ENCODE data around the gene GALNT2. TPM values are rescaled to one million over a fixed set of nuclear protein-coding genes. Genes with fewer than 3 reads are reported as not detected.

Gene GALNT2
- total RNA-seq, 1 donor from 2014 or later = 129 TPM

DNA sequence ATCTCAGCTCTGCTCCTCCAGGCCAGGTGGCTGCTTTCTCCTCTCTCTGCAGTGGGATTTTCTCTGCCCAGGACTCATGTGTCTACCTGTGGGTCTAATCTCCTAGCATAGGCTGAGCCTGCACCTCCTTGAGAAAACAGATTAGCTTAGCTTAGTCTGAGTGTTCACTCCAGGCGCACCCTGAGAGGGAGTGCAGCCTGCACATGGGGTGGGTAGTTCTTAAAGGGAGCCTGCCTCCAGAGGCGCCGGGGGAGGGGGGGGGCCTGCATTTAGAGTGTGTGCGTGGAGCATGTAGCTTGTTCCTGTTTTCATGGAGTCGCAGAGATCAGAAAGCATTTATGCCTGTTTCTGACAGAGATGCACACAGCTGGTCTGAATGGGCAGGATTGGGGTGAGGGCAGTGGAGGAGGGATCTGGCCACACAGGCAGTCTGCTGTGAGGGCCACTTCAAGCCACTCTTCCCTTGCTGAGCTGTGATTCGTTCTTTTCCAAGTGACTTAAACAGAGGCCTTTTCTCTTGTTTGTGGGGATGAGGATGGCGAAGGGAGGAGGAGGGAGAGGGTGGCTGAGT, 45.2 kb downstream of the GALNT2 start:
- H3K36me3 ChIP-seq = peaks cover 0 to 8% of the 10 kb centered on the region in 2 donors
- peaks cover 19 to 39% of the 10 kb centered on the region in 2 donors for H3K4me1 ChIP-seq
- intact Hi-C loops (cut with DNase I) = loop anchor here (2.0 kb wide), 1 partner anchor 45 kb away; the partner anchor contains the start of gene GALNT2
- peak overlapping the region; percentile 77 to 84 for H3K27ac ChIP-seq
- H3K9me3 ChIP-seq = no peaks in the 10 kb centered on the region
- no peak for DNase-seq (ENCODE audit: low spot score in 2 of 2)
- H3K4me3 ChIP-seq = no peak overlapping the region
- H3K27me3 ChIP-seq = no peaks in the 10 kb centered on the region
- TF ChIP-seq, protein P1, sequence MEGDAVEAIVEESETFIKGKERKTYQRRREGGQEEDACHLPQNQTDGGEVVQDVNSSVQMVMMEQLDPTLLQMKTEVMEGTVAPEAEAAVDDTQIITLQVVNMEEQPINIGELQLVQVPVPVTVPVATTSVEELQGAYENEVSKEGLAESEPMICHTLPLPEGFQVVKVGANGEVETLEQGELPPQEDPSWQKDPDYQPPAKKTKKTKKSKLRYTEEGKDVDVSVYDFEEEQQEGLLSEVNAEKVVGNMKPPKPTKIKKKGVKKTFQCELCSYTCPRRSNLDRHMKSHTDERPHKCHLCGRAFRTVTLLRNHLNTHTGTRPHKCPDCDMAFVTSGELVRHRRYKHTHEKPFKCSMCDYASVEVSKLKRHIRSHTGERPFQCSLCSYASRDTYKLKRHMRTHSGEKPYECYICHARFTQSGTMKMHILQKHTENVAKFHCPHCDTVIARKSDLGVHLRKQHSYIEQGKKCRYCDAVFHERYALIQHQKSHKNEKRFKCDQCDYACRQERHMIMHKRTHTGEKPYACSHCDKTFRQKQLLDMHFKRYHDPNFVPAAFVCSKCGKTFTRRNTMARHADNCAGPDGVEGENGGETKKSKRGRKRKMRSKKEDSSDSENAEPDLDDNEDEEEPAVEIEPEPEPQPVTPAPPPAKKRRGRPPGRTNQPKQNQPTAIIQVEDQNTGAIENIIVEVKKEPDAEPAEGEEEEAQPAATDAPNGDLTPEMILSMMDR (IDR thresholded peaks at IDR 0.05) = no peak

DNA sequence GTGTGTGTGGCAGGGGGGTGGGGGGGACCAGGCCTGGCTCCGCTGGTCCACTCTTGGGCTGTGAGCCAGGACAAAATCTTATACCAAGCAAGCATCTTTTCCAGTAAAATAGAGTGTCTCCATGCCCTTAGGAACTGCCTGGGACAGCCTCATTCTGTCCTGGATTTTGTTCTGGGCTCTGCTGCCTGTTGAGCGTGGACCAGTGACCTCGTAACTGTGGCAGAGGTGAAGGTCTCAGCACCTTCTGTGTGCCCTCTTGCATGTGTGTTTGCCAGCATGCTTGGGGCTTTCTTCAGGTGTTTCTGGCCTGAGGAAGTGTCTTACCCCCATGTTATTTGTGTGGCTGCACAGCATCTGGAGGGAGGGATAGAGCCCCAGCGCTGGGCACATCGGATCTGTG, 45.7 kb downstream of the GALNT2 start:
- no peak overlapping the region for H3K4me3 ChIP-seq
- peaks cover 19 to 36% of the 10 kb centered on the region in 2 donors for H3K4me1 ChIP-seq
- peaks cover 0 to 8% of the 10 kb centered on the region in 2 donors for H3K36me3 ChIP-seq
- intact Hi-C loops (cut with DNase I) = loop anchor here (2.0 kb wide), 1 partner anchor 46 kb away; the partner anchor contains the start of gene GALNT2
- TF ChIP-seq, protein P1 (IDR thresholded peaks at IDR 0.05) = no peak
- no peaks in the 10 kb centered on the region for H3K27me3 ChIP-seq
- no peak for DNase-seq (ENCODE audit: low spot score in 2 of 2)
- no peaks in the 10 kb centered on the region for H3K9me3 ChIP-seq
- peak overlapping the region; percentile 77 to 84 for H3K27ac ChIP-seq

DNA sequence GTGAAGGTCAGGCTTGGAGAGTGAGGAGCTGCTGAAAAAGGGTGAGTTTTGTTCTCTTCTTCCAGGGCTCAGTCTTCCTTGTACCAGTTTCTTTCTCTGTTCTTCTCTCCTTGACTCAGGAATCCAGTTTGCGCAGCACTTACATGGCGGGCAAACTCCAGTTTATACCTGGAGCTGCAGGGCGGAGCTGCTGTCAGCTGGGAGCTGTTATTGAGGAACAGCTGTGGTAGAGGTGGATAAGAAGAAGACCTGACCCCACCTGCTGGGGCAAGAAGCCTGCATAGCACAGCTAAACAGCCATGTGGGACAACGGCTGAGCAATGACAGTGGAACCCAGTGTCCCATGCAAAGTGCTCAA, 46.2 kb downstream of the GALNT2 start:
- Histone ChIP-seq H3K27ac (peak overlapping the region; percentile 77 to 84), H3K4me3 (no peak overlapping the region), H3K27me3 (no peaks in the 10 kb centered on the region), H3K4me1 (peaks cover 19 to 33% of the 10 kb centered on the region in 2 donors), H3K9me3 (no peaks in the 10 kb centered on the region), H3K36me3 (peaks cover 0 to 8% of the 10 kb centered on the region in 2 donors)
- TF ChIP-seq, protein P1 (IDR thresholded peaks at IDR 0.05) = no peak
- intact Hi-C loops (cut with DNase I) = loop anchor here (2.0 kb wide), 1 partner anchor 46 kb away; the partner anchor contains the start of gene GALNT2
- DNase-seq (ENCODE audit: low spot score in 2 of 2) = no peak

DNA sequence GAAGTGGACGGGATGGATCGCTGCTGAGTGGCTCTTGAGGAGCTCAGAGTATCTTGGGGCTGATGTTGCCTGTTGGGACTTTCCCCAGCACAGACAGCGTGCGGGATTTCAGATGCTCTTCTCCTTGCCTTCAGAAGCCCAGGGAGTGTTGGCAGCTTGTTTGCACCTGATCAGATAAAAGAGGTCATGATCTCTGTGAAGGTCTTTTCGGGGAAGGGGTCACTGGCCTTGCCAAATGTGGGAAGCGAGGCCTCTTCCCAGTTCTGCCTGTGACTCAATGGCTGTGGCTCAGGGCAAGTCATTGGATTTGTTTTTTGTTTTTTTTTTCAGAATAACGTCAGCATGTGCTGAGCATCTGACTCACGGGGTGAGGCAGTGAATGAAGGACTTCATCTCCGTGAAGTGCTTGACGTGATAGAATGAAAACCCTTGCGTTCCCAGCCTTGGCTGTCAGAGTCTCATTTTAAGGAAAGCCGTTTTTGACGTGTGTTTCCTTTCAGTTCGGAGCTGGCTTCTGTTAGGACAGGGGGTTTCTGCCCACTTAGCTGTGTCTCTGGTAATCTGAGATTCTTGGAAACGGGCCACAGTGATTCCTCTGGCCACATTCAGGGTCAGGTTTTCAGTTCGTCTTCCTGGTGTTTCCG, 46.7 kb downstream of the GALNT2 start:
- Histone ChIP-seq H3K36me3 (peaks cover 0 to 8% of the 10 kb centered on the region in 2 donors), H3K4me1 (peaks cover 19 to 33% of the 10 kb centered on the region in 2 donors), H3K27me3 (no peaks in the 10 kb centered on the region), H3K9me3 (no peaks in the 10 kb centered on the region), H3K27ac (peak overlapping the region; percentile 77 to 84), H3K4me3 (peak overlapping the region in 1 of 2 donors; percentile 7)
- TF ChIP-seq, protein P1 (IDR thresholded peaks at IDR 0.05) = no peak
- intact Hi-C loops (cut with DNase I) = loop anchor here (2.0 kb wide), 1 partner anchor 47 kb away; the partner anchor contains the start of gene GALNT2
- peak in 1 of 2 donors; percentile 83 for DNase-seq (ENCODE audit: low spot score in 2 of 2)

DNA sequence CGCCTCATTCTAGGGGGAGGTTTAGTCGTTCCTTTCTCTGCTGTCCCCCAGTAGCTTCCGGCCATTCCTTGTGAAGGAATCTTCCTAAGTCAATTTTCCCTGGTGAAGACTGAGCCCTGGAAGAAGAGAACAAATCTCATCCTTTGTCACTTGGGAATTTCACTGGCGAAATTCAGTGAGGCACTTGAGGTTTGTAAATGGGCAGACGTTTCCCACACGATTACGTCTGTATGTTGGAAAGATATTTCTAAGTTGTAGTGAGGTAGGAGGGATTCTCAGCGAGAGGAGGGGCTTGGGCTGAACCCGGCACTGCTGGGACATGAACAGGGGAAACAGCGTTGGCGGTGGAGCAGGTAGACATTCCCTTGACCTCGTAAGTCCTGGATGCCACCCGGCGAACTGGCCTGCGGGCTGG, 47.2 kb downstream of the GALNT2 start:
- H3K36me3 ChIP-seq = peaks cover 0 to 8% of the 10 kb centered on the region in 2 donors
- H3K27ac ChIP-seq = peak overlapping the region; percentile 77 to 84
- peak overlapping the region in 1 of 2 donors; percentile 7 for H3K4me3 ChIP-seq
- no peaks in the 10 kb centered on the region for H3K27me3 ChIP-seq
- H3K4me1 ChIP-seq = peaks cover 19 to 33% of the 10 kb centered on the region in 2 donors
- intact Hi-C loops (cut with DNase I) = no loop called here
- TF ChIP-seq, protein P1 (IDR thresholded peaks at IDR 0.05) = no peak
- H3K9me3 ChIP-seq = no peaks in the 10 kb centered on the region
- no peak for DNase-seq (ENCODE audit: low spot score in 2 of 2)
